Measurements from ENCODE around the gene METTL4.
A peak's percentile ranks its signal among the peaks of the same experiment; 100 is the strongest.
"Not testable (repeated sequence)": the region's sequence is repeated elsewhere in the genome, so short reads cannot be mapped to it uniquely, and the experiment has no call there.

Gene METTL4

DNA sequence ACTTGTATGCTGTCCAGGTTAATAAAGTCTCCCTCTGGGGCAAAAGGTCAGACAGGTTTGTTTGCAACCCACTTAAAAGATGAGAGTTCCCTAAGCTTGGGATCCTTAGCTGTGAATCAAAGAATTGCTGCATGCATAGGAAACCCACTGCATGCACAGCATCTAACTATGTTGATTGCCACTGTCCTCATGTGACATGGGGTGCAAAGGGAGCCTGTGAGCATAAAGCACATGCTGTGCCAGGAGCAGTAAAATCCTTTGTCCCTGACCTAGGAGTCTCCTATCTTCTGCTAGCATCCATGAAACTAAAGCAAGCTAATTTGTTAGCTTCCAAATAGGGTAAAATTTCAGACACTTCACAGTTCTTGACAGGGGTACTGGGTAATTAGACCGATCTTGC, 13.8 kb downstream of the METTL4 start:
- no peak for DNase-seq

DNA sequence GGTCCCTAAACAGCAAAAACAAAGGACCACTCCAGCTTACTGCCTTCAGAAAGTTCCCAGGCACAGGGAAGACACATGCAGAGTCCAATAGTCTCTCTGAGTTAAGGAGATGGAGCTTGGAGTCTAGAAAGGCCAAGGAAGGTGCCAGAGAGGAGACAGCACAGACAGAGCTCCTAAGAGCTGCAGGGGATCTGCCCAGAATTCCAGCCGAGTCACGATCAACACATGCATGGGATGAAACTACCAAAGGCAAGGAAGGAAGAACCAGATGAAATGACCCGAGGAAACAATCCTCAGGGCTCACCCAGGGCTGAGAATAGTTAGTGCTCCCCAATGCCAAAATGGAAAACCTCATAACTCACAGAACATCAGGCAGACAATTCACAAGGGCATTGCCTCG, 15.4 kb downstream of the METTL4 start:
- DNase-seq: no peak

DNA sequence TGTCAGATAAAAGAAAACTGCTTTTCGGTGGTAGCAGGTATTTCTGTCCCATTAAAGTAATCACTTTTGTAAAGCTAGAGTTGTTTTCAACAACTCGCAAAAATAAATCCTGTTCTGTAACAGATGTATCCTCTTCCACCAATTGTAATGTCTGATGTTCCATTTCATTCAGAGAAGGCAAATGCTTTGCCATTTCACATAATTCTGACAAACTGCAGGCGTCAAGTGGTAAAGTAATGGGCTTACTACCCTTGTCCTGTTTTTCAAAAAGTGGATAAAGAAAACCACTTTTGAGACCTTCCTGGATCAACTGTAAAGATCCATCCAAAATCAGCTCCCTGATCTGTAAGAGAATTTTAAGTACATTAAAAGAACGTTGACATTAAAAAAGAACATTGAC, 16.6 kb downstream of the METTL4 start:
- no peak for DNase-seq

DNA sequence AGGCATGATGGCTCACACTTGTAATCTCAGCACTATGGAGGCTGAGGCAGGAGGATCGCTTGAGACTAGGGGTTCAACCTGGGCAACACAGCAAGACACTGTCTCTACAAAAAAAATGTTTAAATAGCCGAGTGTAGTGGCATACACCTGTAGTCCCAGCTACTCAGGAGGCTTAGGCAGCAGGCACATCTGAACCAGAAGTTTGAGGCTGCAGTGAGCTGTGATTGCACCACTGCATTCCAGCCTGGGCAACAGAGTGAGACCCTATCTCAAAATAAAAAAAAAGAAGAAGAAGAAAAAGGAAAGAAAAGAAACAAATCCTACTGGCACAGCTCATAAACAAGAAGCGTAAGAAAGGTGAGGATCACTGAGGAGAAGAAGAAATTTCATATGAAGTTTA, 19.9 kb downstream of the METTL4 start:
- DNase-seq: no peak

DNA sequence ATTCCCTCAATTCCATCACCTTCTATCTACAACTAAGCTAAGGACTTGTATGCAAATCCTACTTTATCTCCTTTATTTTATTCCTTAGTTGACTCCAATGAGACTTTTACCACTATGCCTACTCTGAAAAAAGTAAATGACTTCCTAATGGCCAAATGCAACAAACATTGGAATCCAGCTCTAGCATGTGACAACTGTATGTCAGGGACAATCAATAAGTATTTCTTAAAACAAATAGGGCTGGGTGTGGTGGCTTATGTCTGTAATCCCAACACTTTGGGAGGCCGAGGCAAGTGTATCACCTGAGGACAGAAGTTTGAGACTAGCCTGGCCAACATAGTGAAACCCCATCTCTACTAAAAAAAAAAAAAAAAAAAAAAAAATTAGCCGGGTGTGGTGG, 21.8 kb downstream of the METTL4 start:
- DNase-seq: no peak

DNA sequence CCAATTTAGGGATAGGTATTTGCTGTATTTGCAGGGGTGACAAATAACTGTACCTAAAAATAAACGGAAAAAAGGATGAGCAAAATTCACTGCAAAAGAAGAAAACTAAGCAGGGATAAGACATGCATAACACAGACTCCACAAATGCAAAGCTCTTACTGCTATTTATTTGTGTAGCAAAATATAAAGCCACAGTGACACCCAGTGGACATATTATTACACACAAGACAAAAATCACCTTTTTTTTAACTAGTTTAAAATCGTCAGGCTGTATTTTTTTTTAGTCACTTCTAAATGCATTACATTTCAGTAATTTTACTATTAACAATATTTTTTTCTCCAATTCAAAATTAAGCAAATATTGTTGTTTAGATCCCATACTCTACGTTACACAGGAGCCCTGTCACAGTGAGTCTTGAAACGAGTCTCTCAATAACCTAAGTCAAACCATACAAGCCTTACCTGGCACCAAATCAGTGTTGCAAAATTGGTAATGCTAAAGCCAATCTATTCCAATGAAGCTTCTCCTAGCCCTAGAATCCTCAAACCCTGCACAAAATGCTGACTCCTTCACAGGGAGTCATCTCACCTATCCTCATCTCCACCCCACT, 23.7 kb downstream of the METTL4 start:
- DNase-seq: peak; percentile 40

DNA sequence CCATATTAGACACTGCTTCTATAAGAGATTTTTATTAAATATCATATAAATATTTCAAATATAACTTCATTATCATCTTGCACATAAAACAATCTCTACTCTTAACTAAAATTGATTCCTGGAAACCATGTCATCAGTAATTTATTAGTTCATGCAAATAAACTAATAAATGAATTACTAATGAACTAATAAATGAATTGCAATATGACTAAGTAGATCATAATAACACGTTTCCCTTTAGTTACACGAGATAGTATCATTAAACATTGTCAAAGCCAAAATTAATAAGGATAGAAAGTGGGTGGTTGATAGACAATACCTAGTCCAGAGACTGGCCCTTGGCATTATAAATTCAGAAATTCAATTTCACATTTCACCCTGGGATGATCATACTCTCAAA, 26.1 kb downstream of the METTL4 start:
- DNase-seq: no peak

DNA sequence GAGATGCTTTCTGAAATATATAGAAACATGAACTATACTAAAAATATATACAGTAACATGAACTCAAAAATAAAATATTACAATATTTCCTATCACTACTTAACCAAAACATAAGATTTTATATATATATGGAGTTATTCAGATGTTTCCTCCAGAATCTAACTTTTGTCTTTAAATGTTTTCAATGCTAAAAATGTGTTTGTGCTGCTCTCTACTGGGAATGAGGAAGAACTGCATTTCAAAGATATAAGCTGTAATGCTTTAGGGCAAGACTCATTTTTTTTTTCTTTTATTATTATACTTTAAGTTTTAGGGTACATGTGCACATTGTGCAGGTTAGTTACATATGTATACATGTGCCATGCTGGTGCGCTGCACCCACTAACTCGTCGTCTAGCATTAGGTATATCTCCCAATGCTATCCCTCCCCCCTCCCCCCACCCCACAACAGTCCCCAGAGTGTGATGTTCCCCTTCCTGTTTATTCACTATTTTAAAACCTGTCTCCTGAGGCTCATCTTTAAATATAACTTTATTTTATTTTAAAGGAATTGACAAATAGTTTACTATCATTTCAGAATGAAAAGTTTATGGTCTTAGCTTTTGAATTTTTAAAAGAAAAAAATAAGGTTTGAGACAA, 29.3 kb downstream of the METTL4 start:
- peak; percentile 47 for DNase-seq

DNA sequence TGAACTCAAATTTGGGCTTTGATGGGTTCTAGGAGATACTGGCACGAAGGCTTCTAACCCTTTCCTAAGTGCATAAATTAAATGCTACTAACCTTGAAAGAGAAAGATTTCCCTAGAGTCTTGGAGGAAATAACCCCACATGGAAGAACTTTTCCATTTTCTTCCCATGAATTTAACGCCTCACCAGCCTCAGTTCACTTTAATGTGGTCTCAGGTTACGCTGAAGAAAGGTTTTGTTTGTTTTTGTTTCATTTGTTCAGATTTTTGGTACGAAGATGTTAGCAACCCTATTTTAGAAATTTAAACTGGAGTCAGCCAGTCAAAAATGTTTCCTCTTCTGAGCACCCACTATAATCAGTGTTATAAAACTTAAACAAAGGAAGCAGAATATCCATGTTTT, 30.7 kb downstream of the METTL4 start:
- no peak for DNase-seq

DNA sequence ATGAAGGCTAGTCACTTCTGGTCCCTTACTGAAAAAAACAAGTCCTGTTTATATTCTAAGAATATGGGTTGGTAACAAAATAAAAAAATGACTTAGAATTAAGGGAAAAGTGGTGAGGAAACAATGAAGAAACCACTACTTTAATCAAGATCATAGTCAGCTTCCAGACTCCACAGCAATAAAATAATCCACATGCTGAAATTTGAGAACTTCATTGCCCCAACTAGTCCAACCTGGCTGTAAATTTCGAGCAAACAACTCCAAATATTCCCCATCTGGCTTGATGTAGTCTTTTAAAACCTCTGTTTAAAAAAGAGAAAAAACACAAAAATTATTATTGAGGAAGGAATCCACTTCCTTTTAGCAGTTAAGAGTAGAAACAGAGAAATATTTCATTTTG, 32.5 kb downstream of the METTL4 start:
- DNase-seq: no peak

DNA sequence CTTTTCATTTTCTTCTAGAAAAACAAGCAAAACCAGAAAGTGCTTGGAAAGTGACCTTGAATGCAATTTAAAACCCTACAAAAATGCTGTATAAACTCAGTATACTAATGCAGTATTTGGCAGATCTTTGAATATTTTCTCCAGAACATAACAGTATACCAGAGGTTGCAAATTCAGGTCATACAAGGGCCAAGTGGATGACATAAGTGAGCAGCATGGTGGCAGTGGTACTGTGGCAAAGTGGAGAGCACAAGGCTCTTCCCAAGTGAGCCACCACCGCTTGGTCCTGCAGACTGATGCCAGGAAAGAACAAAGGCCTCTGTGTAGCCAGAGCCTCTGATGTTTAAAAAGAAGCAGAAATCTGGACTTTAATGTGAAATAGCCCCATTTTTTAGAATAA, 33.1 kb downstream of the METTL4 start:
- DNase-seq: no peak

DNA sequence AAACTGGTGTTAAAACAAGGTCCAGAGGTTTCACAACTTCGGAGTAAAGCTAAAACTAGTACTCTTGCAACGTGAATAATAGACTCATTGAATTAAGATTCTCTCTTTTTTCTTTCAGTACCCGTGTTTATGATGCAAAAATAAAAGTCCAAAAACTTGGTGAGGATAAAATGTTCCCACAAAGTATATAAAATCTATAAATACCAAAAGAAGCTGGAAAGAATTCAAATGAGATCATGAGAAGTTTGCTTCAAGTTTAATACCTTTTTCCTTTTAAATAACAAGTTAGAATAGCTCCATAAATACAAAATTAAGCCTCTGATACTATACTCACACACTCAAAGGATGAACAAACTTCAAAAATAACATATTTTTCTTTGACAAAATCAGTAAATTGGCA, 34.0 kb downstream of the METTL4 start:
- no peak for DNase-seq

DNA sequence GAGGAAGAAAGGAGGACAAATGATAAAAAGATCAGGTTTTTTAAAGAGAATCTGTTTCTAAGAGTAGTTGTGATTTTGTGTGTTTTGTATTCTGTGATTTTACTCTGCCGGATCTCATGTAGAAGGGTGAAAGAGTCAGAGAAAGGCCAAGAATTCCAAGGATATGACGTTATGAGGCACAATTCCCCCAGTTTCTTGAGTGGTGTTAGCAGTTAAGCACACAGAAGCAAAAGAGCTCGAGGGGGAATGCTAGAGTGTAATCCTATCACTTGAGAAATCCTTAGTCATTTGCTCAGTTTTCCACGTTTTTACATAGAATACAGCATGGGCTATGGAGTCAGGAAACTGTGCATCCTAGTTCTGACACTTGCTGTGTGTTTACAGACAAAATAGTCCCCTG, 34.8 kb downstream of the METTL4 start:
- peak; percentile 72 for DNase-seq

DNA sequence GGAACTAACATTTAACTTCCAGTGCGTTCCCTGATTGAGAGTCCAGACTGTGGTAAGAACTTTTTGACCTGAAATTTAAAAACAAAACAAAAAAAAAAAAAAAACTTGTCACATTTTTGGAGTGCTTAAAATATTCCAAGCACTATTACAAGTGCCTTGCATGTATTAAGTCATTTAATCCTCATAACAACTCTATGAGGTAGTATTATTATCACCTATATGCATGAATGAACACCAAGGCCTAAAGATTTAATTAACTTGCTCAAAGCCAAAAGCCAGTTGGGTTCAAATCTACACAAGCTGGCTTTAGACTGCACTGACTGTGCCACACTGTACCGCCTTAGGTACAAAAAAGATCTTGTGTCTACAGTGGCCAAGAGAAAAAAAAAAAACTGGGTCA, 35.2 kb downstream of the METTL4 start:
- DNase-seq: no peak

DNA sequence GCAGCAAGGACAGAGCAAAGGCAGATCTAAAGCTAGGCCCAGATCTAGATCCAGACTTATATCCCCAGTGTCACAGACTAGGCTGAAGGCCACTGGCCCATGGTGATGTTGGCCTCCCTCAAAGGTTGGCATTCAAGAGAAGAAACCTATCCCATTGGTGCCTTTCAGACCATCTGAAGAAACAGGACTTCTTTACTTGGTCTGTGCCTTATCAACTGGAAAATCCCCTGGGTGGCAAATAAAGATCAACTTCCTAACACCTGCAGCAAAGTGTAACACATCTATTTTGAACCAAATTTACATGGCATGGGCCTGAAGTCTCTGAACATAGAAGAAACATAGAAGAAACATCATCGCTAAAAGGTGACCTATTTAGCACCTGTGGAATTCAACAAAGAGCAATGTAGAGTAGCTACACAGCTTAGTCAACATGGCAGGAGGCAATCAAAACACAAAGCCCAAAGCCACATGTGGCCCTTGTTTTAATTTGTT, 35.8 kb downstream of the METTL4 start:
- no peak for DNase-seq

DNA sequence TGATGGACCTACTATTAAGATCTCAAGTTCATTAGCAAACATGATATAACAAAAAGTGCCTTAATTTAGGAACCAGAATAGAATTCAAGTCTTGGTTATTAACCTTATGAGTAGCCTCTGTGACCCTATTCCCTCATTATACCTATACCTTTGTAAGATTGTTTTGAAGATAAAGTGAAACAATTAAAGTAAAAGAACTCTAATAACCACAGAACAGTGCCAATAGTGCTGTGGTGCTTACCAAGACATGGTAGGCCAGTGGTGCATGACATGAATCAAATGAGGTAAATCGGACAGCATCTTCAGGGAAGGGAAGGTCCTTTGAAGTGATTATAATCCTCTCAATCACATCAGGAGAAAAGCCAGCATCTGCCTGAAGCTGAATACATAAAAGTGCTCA, 36.4 kb downstream of the METTL4 start:
- no peak for DNase-seq

DNA sequence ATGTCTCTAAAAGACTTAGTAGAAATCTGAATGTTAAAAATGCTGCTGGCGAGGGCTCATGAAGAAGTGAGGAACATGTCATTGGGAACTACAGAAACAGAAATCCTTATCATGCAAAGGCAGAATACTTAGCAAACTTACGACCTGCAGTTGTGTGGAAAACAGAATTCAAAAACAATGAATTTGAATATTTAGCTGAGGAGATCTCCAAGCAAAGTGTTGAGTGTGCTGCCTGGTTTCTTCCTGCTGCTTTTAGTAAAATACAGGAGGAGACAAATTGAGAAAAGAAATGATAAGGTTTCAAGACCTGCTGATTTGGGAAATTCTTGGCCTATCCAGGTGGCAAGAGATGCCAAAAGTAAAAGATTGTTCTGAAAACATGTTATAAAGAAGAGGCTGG, 38.5 kb downstream of the METTL4 start:
- no peak for DNase-seq

DNA sequence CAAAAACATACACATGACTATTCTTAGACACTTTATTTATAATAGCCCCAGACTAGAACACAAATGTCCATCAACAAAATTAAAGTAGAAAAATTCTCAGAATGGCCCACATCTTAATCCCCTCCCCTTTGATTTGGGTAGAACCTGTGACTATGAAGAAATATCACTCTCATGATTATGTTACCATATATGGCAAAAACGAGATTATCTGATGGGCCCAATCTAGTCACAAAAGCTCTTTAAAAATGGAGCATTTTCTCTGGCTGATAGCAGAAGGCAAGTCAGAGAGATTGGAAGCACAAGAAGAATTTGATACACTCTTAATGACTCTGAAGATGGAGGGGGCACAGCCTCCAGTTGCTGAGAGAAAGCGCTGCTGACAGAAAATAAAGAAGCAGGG, 39.6 kb downstream of the METTL4 start:
- DNase-seq: no peak

DNA sequence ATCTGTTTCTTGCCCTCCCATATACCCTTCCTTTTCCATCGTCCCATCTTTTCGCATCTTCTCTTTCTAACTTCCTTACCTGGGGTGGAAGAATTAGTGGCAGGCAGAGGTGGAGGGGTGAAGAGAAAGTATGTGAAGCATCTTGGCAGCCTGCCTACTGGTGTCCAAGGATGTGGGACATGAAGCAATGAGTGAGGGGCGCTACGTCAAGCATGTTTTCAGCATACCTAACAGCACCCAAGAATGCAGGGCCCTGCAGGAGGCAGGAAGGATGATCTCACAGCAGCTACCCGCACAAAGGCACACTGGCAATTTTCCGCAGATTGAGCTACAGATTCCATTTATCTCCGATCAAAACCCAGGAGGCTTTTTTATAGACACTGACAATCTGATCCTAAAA, 42.2 kb downstream of the METTL4 start:
- DNase-seq: peak; percentile 82

DNA sequence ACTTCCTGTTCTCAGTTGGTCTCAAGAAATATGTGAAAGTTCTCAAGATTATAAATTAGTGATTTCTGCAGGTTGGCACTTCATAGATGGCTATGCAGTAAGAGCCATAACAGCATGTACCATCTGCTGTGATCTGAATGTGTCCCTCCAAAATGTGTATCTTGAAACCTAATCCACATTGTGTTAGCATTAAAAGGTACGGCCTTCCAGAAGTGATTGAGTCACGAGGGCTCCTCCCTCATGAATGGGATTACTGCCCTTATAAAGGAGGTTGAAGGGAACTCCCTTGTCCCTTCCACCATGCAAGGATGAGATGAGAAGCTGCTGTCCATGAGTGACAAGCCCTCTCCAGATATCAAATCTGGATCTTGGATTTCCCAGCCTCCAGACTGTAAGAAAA, 45.0 kb downstream of the METTL4 start:
- DNase-seq: no peak

DNA sequence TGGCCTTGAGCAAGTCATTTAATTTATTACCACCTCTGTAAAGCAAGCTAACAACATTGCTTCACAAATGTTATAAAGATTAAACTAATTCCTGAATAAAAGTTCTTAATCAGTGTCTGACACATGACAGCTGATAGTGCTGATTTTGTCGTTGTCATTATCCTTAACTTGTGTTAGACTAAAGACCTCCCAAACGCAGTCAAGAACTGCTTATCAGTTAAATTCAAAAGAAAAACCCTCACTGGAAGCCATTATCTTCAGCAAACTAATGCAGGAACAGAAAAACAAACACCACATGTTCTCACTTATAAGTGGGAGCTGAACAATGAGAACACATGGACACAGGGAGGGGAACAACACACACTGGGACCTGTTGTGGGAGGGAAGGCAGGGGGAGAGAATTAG, 46.5 kb downstream of the METTL4 start:
- DNase-seq: not testable (repeated sequence)

DNA sequence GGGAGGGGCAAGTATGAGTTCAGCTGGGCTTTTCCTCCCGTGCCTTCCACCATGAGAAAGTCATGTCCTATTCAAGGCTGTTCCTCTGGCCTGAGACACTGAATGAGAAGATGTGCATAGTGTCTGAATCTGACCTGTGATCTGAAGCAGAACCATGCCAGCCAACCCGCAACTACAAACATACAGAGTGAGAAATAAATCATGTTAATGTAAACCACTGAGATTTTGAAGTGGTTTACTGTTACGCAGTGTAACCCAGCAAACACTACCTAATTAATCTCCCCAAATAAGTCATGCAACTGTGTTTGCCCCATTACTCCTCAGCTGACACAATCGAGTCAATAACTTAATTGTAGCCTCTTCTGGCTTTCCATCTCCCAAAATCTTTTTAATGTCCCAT, 49.2 kb downstream of the METTL4 start:
- no peak for DNase-seq

DNA sequence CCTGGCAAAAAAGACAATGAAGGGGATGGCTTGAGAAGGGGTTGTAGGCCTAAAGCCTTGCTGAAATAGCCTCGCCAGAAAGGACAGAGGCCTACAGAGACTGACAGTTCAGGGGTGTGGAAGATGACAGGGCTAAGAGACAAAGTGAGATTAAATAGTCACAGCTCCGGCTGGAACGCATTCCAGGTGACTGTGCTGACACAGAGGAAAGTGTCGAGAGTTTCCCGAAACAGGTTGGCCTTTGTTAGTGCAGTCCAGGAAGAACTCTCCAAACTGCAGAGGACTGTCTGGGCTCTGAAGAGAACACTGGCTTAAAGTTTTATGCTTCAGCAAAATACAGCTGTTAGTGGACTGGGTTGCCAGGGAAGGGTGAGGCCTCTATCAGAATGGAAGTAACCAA, 52.8 kb downstream of the METTL4 start:
- no peak for DNase-seq

DNA sequence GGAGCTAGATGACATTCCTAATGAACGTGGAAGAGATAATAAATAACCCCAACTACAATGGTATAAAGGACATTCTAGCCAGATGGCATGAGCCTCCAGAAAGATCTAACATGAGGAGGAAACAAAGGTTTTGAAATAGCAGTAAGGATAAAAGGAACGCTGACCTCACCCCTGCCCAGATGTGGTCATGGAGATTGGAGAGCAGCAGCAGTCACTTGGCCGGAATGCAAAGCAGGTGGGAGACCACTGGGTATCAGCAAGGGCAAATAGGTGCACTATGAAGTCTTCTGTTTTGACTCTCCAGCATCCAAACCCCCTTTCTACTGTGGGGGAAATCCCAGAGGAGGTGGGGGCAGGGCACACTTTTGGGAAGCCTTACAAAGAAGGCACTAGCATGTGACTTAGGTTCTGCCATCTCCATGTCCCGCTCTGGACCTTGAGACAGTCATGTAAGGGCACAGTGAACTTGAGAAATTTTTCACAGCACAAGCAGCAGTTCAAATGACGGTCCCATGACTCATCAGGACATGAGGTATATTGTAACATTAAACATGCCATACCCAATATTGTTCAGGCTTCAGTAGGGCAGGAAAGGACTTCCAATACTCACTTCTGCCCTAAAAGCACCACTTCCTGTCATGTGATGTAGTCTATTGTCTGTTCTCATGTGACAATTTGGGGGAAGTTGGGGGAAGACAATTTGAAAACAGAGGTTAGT, 55.2 kb downstream of the METTL4 start:
- peak; percentile 96 for DNase-seq
